GM12878 (cell line): ENCODE data around the gene DDX10. TPM values are rescaled to one million over a fixed set of nuclear protein-coding genes. Genes with fewer than 3 reads are reported as not detected.

Experiments
- ATAC-seq: fragments of 200-7000 bp; cut with Tn5 transposase; 3 replicates; pipeline ENCODE4 v1.9.1; 2020; ENCODE audit warnings: mild to moderate bottlenecking, moderate library complexity
- BruUV-seq: library from RNA; stranded (reverse); fragments of 400-500 nt; replicated peaks from 2 replicates; lab custom pipeline; 2021; lab: Mats Ljungman, UMichigan
- CTCF ChIA-PET: fragments of 300-600 bp; sonication (Branson Sonifier 250); formaldehyde crosslinking; extraction: SDS; loops from one replicate; lab custom pipeline; 2021; ENCODE audit warnings: inconsistent platforms; lab: Yijun Ruan, JAX
- POLR2A ChIA-PET: fragments of 350-600 bp; formaldehyde crosslinking; extraction: SDS; loops from one replicate; lab custom pipeline; 2021; ENCODE audit warnings: inconsistent platforms; lab: Charles Lee
- RAD21 ChIA-PET: fragments of 300-600 bp; sonication (Branson Sonifier 250); formaldehyde crosslinking; loops from one replicate; lab custom pipeline; 2023; ENCODE audit warnings: antibody characterized with exemption; ENCODE audit not compliant: unreplicated experiment; lab: Charles Lee
- SMC1A ChIA-PET: fragments of 300-600 bp; sonication (Branson Sonifier 250); formaldehyde crosslinking; loops from one replicate; lab custom pipeline; 2023; ENCODE audit not compliant: unreplicated experiment, uncharacterized antibody; lab: Charles Lee
- DNase-seq: peaks from one replicate; pipeline ENCODE4 v3.0.0-alpha.2; 2011; ENCODE audit warnings: low read depth, low spot score
- FAIRE-seq: peaks from 3 replicates; lab custom pipeline; 2011; peaks lifted over from hg19 to GRCh38; lab: Jason Lieb, UNC
- H2AFZ ChIP-seq: 2 replicates; pipeline ENCODE4 v1.6.0; 2011; ENCODE audit warnings: low read depth, low read length, control low read depth; ENCODE audit not compliant: control insufficient read depth
- H3K27ac ChIP-seq: 2 replicates; pipeline ENCODE4 v1.5.1; 2011; ENCODE audit warnings: control low read depth; ENCODE audit not compliant: control insufficient read depth, insufficient read depth
- H3K27me3 ChIP-seq, 2 experiments: replicated peaks in 1 of 2; 2 replicates each; pipeline versions ENCODE4 v1.6.0 to v1.6.1; 2011; ENCODE audit warnings: low read length in 1 of 2; ENCODE audit not compliant: control insufficient read depth in 2 of 2, insufficient read depth in 2 of 2
- H3K36me3 ChIP-seq, 2 experiments: 2 replicates each; pipeline ENCODE4 v1.5.1; 2011; ENCODE audit warnings: low read length in 1 of 2; ENCODE audit not compliant: control insufficient read depth in 2 of 2, insufficient read depth in 2 of 2
- H3K4me1 ChIP-seq: 2 replicates; pipeline ENCODE4 v1.6.1; 2011; ENCODE audit warnings: mild to moderate bottlenecking, low read length, moderate library complexity, mixed read lengths; ENCODE audit not compliant: control insufficient read depth, insufficient read depth
- H3K4me2 ChIP-seq: 2 replicates; pipeline ENCODE4 v1.6.0; 2011; ENCODE audit warnings: control low read depth; ENCODE audit not compliant: control insufficient read depth, insufficient read depth
- H3K4me3 ChIP-seq: fragments of 200-600 bp; sonication (generic); 2 replicates; pipeline ENCODE4 v1.5.1; 2016
- H3K79me2 ChIP-seq: 2 replicates; pipeline ENCODE4 v1.6.0; 2011; ENCODE audit warnings: low read length; ENCODE audit not compliant: control insufficient read depth, insufficient read depth
- H3K9ac ChIP-seq: 2 replicates; pipeline ENCODE4 v1.8.0; 2011; ENCODE audit warnings: low read length, control low read depth, mixed read lengths; ENCODE audit not compliant: control insufficient read depth, insufficient read depth
- H3K9me3 ChIP-seq: replicated peaks from 3 replicates; pipeline ENCODE4 v1.5.1; 2011; ENCODE audit warnings: mild to moderate bottlenecking, low read length; ENCODE audit not compliant: control insufficient read depth, insufficient read depth
- H4K20me1 ChIP-seq: 2 replicates; pipeline ENCODE4 v1.6.0; 2011; ENCODE audit not compliant: control insufficient read depth, insufficient read depth
- ATF7 ChIP-seq: fragments of 450-650 bp; IDR thresholded peaks from 2 replicates; pipeline ENCODE4 v1.6.1; 2016; ENCODE audit warnings: low read depth, mild to moderate bottlenecking
- BRCA1 ChIP-seq: IDR thresholded peaks from 2 replicates; pipeline ENCODE4 v1.6.1; 2011; ENCODE audit warnings: low read depth, low read length, improper control_type of control experiment
- LARP7 ChIP-seq: fragments of 450-650 bp; IDR thresholded peaks from 2 replicates; pipeline ENCODE4 v1.6.1; 2017; ENCODE audit warnings: mild to moderate bottlenecking
- MTA2 ChIP-seq: fragments of 450-650 bp; IDR thresholded peaks from 2 replicates; pipeline ENCODE4 v1.6.1; 2016; ENCODE audit warnings: low read depth, mild to moderate bottlenecking, moderate library complexity
- NR2C2 ChIP-seq: IDR thresholded peaks from 2 replicates; pipeline ENCODE4 v1.6.1; 2011; ENCODE audit warnings: borderline replicate concordance, low read depth; ENCODE audit not compliant: control insufficient read depth, insufficient read length
- POLR2AphosphoS5 ChIP-seq: IDR thresholded peaks from 2 replicates; pipeline ENCODE4 v1.6.1; 2011; ENCODE audit warnings: mild to moderate bottlenecking, low read length, inconsistent platforms
- RAD21 ChIP-seq: IDR thresholded peaks from 2 replicates; pipeline ENCODE4 v1.6.1; 2011; ENCODE audit warnings: mild to moderate bottlenecking, low read depth, low read length, moderate library complexity; ENCODE audit not compliant: insufficient read depth
- in situ Hi-C: fragments of 300-500 bp; cut with MboI; formaldehyde crosslinking; loops from 9 replicates; pipeline ENCODE4 v1.14.3; 2018; ENCODE audit warnings: mixed read lengths
- intact Hi-C: fragments of 100-400 bp; cut with micrococcal nuclease; formaldehyde crosslinking; loops from one replicate; pipeline ENCODE4 v1.14.2; 2022; ENCODE audit not compliant: unreplicated experiment
- polyA plus RNA-seq, 11 experiments: library from polyadenylated mRNA; depleted of rRNA in 4 of 11; unstranded in 6 of 11; stranded (reverse) in 5 of 11; fragments of >200 nt; fragmentation: Nextera tagmentation in 4 of 11; fragmentation: Illumina TruSeq in 1 of 11; extraction: Ambion mirVana in 4 of 11; extraction: Trizol in 1 of 11; gene quantifications; 1 replicate in 1 of 11; 2 replicates in 10 of 11; pipeline versions ENCODE4 v1.2.1 to v1.2.3, GENCODE V29; 2011 to 2016; ENCODE audit warnings: inconsistent platforms in 2 of 11, missing spikeins in 2 of 11, low read depth in 1 of 11
- total RNA-seq, 4 experiments: library from RNA; depleted of rRNA in 3 of 4; stranded (reverse); fragments of >200 nt in 3 of 4; fragmentation: Illumina TruSeq in 1 of 4; extraction: Trizol in 1 of 4; gene quantifications; 2 replicates each; pipeline versions ENCODE4 v1.2.1 to v1.2.3, GENCODE V29; 2013 to 2021
- TF ChIP-seq, protein P1 (sequence below): fragments of 450-650 bp; IDR thresholded peaks from 2 replicates; pipeline ENCODE4 v1.6.1; 2018; ENCODE audit warnings: borderline replicate concordance, mild to moderate bottlenecking; ENCODE audit not compliant: partially characterized antibody

DDX10 gene
- total and polyA plus RNA-seq, 10 of the 15 experiments (the other 5 are each of a cell fraction or from before 2014, with no cell fraction given), result 20.9 to 51.5 (median 31.9) TPM

DNA sequence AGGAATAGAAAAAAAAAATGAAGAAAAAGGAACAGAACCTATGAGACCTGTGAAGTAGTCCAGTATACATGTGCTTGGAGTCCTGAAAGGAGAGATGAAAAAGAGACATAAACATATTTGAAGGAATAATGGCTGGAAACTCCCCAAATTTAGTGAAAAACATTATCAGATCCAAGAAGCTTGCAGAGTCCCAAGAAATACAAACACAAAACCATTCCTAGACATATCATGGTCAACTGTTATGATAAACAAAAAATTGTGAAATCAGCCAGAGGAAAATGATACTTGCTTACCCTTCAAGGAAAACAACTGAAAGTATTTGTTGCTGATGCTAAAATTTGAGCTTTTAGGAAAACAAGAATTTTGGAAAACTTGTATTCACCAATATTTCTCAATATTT is 250.1 kb downstream of the DDX10 start:
- intact Hi-C loops, result no loop called here
- H3K27ac ChIP-seq, result no peak overlapping the region
- no peak overlapping the region for H3K4me3 ChIP-seq
- SMC1A ChIA-PET, result interaction anchor here (0.6 to 2.9 kb wide), 3 partner anchors 9 to 36 kb away, joined by 3 to 18 read pairs (median 3); no protein-coding TSS in a partner anchor
- POLR2A ChIA-PET, result interaction anchor here (0.6 kb wide), 1 partner anchor 30 kb away, joined by 3 read pairs; no protein-coding TSS in a partner anchor
- DNase-seq (no peak), FAIRE-seq (no peak), ATAC-seq (no peak)
- CTCF ChIA-PET, result interaction anchor here (0.6 to 1.6 kb wide), 6 partner anchors 9 to 973 kb away, joined by 3 to 5 read pairs (median 3); no protein-coding TSS in a partner anchor
- TF ChIP-seq POLR2AphosphoS5 (no peak), BRCA1 (no peak), MTA2 (no peak), RAD21 (no peak), LARP7 (no peak), NR2C2 (no peak), ATF7 (no peak)
- TF ChIP-seq, protein P1, sequence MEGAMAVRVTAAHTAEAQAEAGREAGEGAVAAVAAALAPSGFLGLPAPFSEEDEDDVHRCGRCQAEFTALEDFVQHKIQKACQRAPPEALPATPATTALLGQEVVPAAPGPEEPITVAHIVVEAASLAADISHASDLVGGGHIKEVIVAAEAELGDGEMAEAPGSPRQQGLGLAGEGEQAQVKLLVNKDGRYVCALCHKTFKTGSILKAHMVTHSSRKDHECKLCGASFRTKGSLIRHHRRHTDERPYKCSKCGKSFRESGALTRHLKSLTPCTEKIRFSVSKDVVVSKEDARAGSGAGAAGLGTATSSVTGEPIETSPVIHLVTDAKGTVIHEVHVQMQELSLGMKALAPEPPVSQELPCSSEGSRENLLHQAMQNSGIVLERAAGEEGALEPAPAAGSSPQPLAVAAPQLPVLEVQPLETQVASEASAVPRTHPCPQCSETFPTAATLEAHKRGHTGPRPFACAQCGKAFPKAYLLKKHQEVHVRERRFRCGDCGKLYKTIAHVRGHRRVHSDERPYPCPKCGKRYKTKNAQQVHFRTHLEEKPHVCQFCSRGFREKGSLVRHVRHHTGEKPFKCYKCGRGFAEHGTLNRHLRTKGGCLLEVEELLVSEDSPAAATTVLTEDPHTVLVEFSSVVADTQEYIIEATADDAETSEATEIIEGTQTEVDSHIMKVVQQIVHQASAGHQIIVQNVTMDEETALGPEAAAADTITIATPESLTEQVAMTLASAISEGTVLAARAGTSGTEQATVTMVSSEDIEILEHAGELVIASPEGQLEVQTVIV, result no peak
- no peaks in the 10 kb centered on the region for H3K36me3 ChIP-seq
- no peaks in the 10 kb centered on the region for H3K79me2 ChIP-seq
- H3K9me3 ChIP-seq, result no peaks in the 10 kb centered on the region
- H3K4me1 ChIP-seq, result no peaks in the 10 kb centered on the region
- no TSS peak for BruUV-seq
- no peak overlapping the region for H3K9ac ChIP-seq
- H3K27me3 ChIP-seq, result no peaks in the 10 kb centered on the region
- H3K4me2 ChIP-seq, result no peak overlapping the region
- in situ Hi-C loops, result no loop called here
- H2AFZ ChIP-seq, result no peak overlapping the region
- RAD21 ChIA-PET, result no interaction called here
- no peaks in the 10 kb centered on the region for H4K20me1 ChIP-seq
